NOMO-1 treated with dmso at 0.1 percent for 144 hours (cell line): Measurements from ENCODE around the gene ZNF507.

Experiments
- DNase-seq: peaks from one replicate; lab custom pipeline; 2025; ENCODE audit not compliant: unreplicated experiment; lab: John Stamatoyannopoulos, UW

The ZNF507 gene

DNA sequence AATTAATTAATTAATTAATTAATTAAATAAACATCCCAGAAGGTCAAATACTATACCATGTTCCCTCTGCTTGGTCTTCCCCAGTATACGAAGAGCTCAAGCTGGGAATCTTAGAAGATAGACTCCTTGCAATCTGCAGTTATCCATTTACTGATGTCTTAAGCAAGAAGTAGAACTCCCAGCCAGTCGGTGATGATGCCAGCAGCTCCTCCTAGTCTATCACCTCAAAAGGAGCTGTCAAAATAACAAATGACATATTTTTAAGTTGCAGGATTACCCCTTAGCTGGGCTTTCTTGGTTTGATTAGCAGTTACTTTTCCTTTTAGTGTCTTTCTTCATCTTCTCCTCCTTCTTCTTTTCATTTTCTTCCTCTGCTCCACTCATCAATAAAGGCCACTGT, 6.0 kb upstream of the ZNF507 start:
- DNase-seq, result no peak

DNA sequence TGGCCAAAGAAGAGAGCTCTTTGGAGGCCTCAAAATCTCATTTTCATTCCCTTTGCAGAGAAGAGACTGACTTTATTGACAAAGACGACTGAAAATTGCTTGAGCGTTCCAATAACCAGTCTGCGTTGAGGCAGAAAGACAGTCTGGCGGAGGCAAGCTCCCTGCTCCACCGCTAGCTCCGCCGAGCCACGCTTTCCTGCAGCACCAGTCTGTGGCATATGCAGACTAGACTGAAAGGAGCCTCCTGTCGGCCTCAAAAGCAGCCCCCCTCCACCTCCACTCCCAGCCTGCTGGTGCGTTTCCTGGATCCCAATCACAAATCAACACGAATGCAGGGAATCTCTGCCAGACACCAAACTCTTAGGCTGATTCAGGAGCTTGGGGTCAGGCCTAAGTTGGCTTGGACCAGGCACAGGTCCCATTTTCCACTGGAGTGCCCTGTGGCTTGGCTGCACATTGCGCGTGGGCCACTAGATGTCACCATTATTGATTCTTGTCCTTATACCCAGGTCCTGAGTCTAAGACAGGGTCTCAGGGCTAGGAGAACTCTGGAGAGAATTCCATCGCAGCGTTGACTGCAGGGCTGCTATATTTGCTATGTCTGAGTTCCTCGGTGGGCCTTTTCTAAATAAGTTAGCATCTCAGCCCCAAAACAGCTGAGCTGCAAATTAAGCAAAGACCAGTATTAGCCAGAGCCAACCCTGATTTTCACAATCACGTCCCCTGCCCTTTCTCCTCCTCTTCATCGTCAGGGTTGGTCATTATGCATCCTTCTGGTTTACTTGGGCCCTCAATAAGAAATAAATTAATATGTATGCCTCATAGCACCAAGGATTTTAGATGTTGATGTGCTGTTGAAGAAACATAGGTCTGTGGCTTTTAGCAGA, 5.2 kb upstream of the ZNF507 start:
- DNase-seq, result peak; percentile 13

DNA sequence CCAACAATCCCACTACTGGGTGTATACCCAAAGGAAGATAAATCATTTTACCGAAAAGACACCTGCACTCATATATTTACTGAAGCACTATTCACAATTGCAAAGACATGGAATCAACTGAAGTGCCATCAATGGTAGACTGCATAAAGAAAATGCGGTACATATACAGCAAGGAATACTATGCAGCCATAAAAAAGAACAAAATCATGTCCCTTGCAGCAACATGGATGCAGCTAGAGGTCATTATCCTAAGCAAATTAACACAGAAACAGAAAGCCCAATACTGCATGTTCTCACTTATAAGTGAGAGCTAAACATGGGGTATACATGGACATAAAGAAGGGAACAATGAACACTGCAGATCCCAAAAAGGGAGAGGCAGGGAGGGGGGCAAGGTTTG, 2.7 kb upstream of the ZNF507 start:
- no peak for DNase-seq

DNA sequence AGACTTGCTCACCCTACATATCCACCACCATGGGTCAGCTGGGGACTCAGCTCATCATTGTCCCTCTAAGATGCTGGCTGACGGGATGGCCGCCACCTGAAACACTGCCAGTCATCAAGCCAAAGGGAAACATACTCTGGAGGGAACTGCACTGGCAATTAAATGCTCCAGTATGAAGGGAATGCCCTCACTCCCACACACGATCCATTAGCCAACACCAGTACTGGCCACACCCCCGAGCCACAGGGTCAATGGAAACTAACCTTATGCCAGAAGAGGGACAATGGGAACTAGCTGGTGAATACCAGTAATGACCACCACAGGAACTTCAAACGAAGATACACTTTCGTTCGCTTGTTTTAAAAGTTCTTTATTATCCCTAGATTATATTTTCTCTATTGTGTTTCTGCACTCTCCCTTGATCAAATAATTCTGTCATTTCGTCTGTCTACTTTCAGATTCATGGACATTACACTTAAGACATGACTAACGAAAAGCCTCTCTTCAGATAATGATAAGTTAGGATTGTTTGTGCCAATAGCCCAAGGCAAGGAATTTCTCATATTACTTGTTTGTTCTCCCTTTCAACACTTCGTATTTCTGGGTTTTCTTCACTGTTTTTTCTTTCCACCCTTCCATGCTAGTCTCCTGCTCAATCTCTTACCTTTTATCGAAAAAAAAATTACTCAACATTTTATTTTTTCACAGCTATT, 1.7 kb upstream of the ZNF507 start:
- DNase-seq, result no peak

DNA sequence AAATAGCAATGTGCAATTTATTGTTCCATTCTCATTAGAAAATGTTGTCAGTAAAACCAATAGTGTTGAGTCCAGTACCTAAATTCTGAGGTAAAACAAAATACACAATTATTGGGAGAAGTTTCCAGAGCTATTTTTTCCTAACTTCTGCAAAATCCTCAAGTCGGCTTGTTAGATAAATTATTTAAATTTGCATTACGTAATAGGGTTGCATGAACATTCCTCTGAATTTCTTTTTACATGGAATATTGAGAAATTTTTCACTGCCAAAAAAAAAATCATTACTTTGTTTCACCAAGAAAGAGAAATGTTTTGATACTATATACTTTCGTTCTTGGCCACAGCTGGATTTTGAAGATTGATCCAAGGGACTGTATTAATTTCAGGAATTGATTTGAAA, 1.5 kb downstream of the ZNF507 start:
- no peak for DNase-seq

DNA sequence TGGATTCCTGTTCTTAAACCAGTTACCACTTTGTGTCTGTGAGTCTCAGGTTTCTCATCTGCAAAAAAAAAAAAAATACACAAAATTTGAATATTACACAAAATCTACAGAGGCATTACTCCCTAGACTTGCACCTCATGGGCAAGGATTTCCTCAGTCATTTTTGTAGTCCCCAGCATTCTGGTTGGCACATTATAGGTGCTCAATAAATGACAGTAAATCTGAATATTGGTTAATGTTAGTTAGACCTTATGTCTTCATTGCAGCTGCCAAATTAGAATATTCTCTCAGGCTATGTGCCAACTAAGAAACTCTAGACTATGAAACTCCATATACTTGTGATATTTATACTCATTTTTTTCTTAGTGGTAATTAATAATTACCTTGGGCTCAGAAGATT, 2.2 kb downstream of the ZNF507 start:
- DNase-seq, result no peak

DNA sequence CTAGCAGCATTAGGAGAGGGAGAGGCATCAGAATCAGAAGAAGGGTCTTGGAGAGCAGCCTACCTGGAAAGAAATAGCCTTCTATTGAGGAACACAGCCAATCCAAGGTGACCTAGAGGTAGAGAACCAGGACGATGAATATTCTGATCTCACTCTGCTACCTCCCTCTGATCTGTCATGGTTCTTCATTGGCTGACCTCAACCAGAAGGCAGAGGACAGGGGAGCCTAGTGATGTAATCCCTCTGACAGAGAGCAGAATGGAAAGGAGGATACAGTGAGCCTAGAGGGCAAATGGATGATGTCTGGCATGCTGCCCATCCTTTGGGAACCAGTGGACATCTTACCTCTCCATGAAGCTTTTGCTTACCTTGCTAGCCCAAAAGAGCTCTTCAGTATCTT, 3.6 kb downstream of the ZNF507 start:
- DNase-seq, result no peak

DNA sequence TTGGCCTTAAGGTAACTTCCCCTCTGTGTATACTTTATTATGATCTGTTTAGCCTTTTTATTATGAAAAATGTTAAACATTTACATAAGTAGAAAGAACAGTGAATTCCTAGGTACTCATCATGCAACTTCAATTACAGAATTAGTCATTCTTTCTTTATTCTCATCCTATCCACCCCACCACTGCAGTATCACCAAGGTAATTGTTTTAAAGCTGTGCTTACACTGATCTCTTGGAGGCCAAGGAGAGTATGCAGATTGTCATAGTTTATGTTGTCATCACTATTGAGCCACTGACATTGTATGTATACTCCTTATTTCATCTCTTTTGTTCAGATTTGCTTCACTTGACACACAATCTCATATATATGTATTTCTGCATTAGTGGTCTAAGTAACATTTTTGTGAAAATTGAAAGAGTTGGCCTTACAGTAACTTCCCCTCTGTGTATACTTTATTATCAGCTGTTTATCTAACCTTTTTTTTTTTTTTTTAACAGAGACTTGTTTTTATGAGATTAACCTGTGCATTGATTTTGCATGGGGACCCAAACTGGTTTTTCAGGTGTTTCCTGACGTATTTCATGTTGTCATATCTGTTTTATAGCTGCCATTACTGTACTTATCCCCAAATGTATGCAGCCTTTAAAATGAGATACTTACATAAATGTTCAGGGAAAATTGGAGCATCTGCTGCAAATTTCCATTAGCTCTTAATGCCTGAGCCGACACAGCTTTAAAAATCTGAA, 4.5 kb downstream of the ZNF507 start:
- DNase-seq, result no peak

DNA sequence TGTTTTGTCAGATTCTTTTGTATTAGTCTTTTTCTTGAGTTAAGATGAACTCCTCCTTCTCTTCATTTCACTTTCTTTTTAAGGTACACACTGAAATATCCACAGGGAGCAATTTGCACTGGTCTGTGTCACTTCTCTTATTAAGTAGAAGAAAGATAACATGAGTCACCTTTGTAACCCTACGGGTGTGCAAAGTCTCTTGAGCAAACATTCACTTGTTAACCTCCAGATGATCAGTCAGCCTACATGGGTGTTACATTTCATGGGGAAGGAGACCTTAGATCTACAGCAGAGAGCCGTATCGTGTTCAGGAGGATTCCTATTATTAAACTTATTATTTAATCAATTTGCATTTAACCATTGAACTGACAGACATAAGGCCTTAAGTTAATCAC, 5.1 kb downstream of the ZNF507 start:
- DNase-seq, result no peak

DNA sequence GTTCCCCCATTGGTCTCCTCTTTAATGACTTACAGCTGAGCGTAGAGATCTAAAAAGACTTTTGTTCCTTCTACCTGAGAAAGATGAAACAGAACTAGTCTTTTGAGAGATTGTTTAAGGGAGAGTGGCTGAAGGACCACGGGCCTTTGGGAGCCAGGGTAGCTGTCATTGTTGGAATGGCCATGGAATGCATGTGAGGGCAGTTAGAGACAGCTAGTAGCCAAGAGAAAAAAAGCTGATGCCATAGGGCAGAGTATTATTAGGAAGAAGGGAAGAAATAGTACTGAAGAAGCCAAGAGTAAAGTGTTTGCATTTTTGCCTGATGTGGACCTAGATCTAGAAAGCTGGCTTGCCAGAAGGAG, 5.6 kb downstream of the ZNF507 start:
- no peak for DNase-seq

DNA sequence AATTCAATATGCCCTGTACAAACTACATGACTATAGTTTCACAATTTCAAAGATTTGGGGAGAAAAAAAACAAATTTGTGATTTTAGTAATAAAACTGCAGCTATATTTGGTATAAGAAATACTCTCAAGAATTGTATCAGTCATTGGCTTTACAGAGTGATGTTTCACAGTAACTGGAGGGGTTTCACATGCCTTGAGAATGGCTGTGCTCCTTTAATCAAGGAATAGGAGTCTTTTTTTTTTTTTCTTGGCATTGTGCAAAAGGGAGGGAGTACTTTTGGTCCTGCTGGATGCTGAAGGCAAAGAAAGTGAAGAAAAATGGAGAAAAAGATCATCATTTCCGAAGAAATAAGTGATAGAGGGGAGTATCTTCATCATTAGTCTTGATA, 6.8 kb downstream of the ZNF507 start:
- no peak for DNase-seq

DNA sequence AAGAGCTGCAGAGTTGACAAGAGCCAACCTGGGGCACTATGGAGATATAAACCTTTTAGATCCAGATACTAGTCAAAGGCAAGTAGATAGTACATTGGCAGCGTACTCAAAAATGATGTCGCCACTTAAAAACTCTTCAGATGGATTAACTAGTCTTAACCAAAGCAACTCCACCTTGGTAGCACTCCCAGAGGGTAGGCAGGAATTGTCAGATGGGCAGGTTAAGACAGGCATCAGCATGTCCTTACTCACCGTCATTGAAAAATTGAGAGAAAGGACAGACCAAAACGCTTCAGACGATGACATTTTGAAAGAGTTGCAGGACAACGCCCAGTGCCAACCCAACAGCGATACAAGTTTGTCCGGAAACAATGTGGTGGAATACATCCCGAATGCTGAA, 8.9 kb downstream of the ZNF507 start:
- no peak for DNase-seq

DNA sequence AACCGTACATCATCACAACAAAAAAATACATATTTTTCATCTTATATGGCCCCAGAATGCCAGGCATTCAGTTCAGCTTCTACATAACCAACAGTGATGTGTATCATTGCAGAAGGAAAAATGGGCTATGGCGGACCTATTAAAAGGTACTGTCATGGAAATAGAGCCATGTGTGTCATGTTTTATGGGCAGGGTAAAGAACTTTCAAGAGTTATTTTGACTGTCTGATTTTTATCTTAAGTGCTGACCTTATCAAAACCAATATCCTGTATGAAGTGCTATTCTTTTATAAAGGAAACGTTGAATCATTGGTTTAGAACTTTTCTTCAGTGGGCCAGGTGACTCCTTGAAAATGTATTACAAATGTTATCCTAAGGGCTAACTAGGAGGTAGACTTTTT, 9.9 kb downstream of the ZNF507 start:
- DNase-seq, result no peak

DNA sequence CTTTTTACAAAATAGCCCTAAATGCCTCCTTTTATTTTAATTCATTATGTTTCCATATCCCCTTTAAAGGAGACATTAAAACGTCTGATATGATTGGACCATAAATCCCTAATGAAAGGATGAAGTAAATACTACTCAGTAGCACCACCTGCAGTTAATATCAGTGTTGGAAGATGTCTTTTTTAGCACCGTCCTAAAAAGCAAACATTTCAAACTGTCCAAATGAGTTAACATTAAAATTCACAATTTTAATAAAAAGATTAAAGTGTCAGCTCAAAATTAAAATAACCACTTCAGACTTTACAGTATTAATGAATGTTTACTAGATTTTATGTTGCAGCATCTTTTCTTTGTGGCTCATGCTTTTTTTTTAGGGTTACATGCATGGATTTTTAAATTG, 12.3 kb downstream of the ZNF507 start:
- no peak for DNase-seq

DNA sequence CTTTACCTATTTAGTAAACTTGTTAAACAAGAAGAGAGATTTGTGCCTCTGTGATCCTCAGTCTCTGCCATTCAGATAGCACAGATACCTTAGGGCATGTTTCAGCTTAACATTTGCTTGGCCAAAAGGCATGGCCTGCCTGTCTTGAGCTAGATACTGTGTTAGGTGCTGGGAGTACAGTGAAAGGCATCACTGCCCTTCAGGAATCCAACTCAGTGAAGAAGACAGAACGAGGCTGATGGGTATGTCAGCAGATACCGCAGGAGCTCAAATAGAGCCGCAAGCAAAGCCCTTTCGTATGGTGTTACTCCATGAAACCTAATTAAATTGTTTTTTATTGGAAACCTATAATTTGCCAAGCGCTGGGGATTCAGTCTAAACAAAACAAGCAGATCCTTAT, 12.9 kb downstream of the ZNF507 start:
- DNase-seq, result no peak

DNA sequence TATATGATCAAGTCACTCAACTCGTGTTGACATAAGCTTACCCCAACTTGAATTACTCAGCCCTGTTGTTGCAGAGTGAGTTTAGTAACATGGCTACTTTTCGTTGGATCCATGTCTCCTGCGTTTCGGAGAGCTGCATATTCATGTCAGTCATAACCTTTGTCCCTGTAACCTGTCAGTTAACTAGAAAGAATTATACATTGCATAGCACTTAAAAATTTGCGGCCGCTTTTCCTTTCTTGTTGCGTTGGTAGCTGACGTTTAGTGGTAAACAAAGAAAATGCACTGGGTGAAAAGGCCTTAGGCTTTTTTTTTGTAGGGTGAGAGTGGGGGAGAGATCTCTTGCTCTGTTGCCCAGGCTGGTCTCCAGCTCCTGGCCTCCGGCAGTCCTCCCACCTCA, 14.2 kb downstream of the ZNF507 start:
- no peak for DNase-seq

DNA sequence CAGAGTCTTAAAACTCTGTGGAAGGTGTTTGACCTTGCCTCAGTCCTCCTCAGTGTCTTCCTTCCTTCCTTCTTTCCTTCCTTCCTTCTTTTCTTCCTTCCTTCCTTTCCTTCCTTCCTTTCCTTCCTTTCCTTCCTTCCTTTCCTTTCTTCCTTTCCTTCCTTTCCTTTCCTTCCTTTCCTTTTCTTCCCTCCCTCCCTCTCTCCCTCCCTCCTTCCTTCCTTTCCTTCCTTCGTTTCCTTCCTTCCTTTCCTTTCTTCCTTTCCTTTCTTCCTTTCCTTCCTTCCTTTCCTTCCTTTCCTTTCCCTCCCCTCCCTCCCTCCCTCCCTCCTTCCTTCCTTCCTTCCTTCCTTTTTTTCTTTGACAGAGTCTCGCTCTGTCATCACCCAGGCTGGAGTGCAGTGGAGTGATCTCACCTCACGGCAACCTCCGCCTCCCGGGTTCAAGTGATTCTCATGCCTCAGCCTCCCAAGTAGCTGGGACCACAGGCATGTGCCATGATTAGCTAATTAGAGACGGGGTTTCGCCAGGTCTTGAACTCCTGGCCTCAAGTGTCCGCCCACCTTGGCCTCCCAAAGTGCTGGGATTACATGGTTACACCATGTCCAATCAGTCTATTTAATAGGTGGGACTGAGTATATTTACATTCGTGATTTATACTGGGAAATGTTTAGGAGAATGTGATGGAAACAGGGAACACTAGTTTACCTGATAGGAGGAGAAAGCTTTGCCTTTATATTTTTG, 16.3 kb downstream of the ZNF507 start:
- no peak for DNase-seq

DNA sequence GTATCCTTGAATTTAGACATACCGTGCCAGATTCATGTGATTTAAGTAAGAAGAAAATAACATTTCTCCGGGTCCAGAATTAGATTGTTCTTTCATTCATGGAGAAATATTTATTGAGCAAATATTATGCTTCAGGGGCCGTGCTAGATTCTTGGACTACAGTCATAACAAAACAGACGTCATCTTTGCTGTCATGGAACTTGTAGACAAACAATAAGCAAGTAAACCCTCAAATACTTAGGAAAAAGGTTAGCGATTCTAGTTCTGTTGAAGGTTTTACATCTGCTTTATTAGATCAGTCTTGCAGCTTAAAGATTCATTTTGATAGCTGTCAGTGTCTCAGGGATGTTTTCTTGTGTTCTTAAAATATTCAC, 16.9 kb downstream of the ZNF507 start:
- no peak for DNase-seq

DNA sequence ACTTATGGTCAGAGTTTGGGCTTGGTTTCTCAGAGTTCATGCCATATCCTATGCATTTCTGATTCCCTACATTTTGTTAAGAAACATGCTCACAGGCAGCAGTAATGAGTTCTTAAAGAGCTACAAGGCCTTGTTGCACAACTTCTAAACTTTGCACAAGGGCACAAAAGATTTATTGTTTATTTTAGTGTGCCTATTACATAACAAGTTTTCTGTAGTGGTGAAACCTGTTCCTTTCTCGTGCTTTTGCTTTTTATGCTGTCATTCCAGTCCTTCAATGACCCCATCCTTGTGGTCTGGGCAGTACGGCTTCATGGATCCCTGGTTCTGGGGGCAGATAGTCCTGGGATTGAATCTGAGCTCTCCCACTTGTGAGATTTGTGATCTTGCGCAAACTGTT, 17.8 kb downstream of the ZNF507 start:
- DNase-seq, result peak; percentile 62

DNA sequence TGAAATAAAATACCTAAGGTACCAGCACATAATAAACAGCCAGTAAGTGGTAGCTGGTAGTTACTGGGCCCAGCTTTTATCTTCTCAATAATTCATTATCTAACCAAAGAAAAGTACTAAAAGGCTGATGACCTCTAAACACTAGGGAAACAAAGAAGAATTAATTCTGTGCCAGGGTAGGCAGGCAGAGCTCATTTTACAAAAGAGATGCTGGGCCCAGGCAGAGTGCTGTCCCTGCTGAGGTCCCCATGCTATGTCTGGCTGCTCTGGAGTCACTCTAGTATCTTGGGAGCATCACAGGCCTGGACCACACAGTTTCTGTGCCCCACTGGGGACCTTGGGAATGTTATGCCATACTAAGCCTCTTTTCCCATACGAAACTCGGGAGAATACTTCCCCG, 18.2 kb downstream of the ZNF507 start:
- DNase-seq, result no peak

DNA sequence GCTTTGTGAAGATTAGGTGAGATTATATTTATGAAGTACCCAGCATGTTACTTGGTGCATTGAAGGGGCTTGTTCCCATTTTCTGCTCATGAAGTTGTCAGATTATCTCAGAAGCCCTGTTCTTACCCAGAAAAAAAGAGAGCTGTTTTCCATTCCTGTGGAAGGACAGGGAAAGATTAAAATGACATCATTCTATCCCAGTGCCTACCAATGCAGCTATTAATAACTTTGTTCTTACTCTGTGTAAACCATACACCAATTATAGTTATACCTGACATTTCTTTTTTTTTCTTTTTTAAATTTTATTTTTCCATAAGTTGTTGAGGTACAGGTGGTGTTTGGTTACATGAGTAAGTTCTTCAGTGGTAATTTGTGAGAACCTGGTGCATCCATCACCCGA, 18.6 kb downstream of the ZNF507 start:
- DNase-seq, result no peak
